ENCODE data around the gene FRMD4A.
"Not testable (repeated sequence)": the region's sequence is repeated elsewhere in the genome, so short reads cannot be mapped to it uniquely, and the experiment has no call there.

The FRMD4A gene

GRCh38 chr10:13945390-13946208 lies 385.1 kb downstream of the FRMD4A start:
- no peak for DNase-seq (ENCODE audit: low read depth)

- no peak for DNase-seq (ENCODE audit: low read depth)
Observed at GRCh38 chr10:13944823-13945222, 385.9 kb downstream of the FRMD4A start.

- no peak for DNase-seq (ENCODE audit: low read depth)
Observed at GRCh38 chr10:13943735-13944398, 386.9 kb downstream of the FRMD4A start.

- DNase-seq (ENCODE audit: low read depth): no peak
Observed at GRCh38 chr10:13942035-13942434, 388.7 kb downstream of the FRMD4A start.

- DNase-seq (ENCODE audit: low read depth): no peak
Observed at GRCh38 chr10:13939391-13939790, 391.3 kb downstream of the FRMD4A start.

- no peak for DNase-seq (ENCODE audit: low read depth)
Observed at GRCh38 chr10:13938950-13939349, 391.8 kb downstream of the FRMD4A start.

GRCh38 chr10:13936826-13937225 lies 393.9 kb downstream of the FRMD4A start:
- no peak for DNase-seq (ENCODE audit: low read depth)

GRCh38 chr10:13930120-13930519 lies 400.6 kb downstream of the FRMD4A start:
- no peak for DNase-seq (ENCODE audit: low read depth)

- no peak for DNase-seq (ENCODE audit: low read depth)
Observed at GRCh38 chr10:13928451-13928850, 402.3 kb downstream of the FRMD4A start.

GRCh38 chr10:13925971-13926780 lies 404.5 kb downstream of the FRMD4A start:
- DNase-seq (ENCODE audit: low read depth): no peak

- DNase-seq (ENCODE audit: low read depth): no peak
Observed at GRCh38 chr10:13924040-13924725, 406.5 kb downstream of the FRMD4A start.

- no peak for DNase-seq (ENCODE audit: low read depth)
Observed at GRCh38 chr10:13922586-13922985, 408.1 kb downstream of the FRMD4A start.

GRCh38 chr10:13921941-13922340 lies 408.8 kb downstream of the FRMD4A start:
- no peak for DNase-seq (ENCODE audit: low read depth)

- DNase-seq (ENCODE audit: low read depth): not testable (repeated sequence)
Observed at GRCh38 chr10:13921131-13921530, 409.6 kb downstream of the FRMD4A start.

- no peak for DNase-seq (ENCODE audit: low read depth)
Observed at GRCh38 chr10:13920465-13920864, 410.3 kb downstream of the FRMD4A start.

GRCh38 chr10:13920031-13920430 lies 410.7 kb downstream of the FRMD4A start:
- DNase-seq (ENCODE audit: low read depth): no peak

- DNase-seq (ENCODE audit: low read depth): no peak
Observed at GRCh38 chr10:13917791-13918190, 412.9 kb downstream of the FRMD4A start.

GRCh38 chr10:13916384-13916947 lies 414.3 kb downstream of the FRMD4A start:
- DNase-seq (ENCODE audit: low read depth): no peak

GRCh38 chr10:13915710-13916109 lies 415.0 kb downstream of the FRMD4A start:
- no peak for DNase-seq (ENCODE audit: low read depth)

GRCh38 chr10:13913897-13914296 lies 416.8 kb downstream of the FRMD4A start:
- no peak for DNase-seq (ENCODE audit: low read depth)

- DNase-seq (ENCODE audit: low read depth): no peak
Observed at GRCh38 chr10:13911821-13912520, 418.8 kb downstream of the FRMD4A start.

Data from activated T-helper 9 cell treated with anti-CD3 and anti-CD28 coated beads, Interleukin-2, amount 50 U/mL, for 16 hours (primary cell).